CD4-positive, alpha-beta T cell treated with Interleukin-17A for 1 hour (primary cell): ENCODE results near the gene HYCC2.
A peak's percentile ranks its signal among the peaks of the same experiment; 100 is the strongest.
"Not testable (repeated sequence)": the region's sequence is repeated elsewhere in the genome, so short reads cannot be mapped to it uniquely, and the experiment has no call there.

Experiments
- DNase-seq: peaks from one replicate; pipeline ENCODE4 v3.0.0-alpha.2; 2020

HYCC2 gene

DNA sequence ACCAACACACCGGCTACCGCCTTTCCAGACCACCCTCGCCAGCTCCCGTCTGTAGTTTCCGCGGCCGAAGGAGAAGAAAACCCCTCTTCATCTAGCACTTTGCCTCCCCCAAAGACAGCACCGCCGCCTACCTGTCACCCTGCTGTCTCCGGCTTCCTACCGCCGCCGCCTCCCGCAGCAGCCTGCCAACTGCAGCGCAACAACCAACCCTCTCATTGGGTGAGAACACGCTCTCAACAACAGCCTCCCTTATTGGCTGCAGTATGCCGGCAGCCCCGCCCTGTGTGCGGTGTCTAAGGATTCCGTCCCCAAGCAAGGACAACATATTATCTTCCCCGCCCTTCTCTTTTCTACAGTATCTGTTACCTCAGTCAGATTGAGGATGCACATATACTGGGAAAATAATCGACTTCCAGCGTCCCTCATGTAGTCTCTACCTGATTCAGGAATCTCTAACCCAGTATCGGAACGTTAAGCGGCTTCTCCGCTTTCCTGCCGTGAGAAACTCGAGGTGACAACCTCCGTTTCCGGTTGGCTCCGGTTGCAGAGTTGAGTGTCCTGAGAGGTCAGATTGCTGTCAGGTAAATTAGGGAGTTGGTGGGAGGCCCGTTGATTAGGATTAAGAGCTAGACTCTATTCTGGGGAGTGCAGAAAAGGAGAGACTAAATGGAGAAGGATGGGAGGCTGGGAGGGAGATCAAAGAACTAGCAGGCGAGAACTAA lies at the start of gene HYCC2, which contains the start of gene NDUFB3:
Gene HYCC2 (minus strand): TSS at position 193 of the 722 bp plus-strand sequence. CDS start 47,662 bp downstream, outside the sequence.
Gene NDUFB3 (plus strand): TSS at position 523 of the 722 bp plus-strand sequence. CDS start 6,882 bp downstream, outside the sequence.
- DNase-seq = peak; percentile 97

DNA sequence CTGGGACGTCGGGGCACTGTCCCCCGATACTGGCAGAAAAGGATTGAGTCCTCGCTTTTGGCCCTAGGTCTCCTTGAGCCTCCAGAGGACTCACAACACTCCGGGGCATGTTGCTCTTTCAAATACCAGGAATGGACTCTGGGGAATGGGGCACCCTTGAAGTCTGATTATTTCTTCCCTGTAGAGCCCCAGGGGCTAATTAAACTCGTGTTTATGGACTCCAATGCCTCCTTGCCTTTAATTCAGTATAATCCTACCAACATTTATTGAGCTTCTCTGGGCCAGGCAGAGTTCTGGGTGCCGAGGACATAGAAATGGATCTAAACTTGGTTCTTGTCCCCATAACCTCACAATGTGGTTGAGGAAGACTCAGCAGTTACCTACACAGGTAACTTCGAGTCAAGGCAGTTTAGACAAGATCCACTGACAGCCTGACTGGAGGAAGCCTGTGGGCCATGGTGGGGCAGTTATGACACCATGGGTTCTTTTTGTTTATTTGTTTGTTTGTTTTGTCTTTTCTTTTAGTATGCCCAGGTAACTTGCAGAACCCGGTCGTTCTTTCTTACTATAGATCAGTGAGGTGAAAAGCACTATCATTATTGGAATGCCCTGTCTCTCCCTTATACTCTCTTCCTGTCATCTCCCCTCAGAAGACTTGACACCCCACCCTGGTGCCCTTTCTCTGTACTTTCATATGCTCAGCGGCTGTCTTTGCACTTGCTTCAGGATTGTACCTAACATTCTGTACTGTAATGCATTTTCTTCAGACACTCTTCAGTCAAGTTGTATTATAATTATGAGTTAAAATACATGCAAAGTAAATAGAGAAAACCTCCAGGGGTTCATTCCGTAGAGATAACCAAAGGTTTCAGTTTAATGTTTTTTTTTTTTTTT lies 47.7 kb upstream of the HYCC2 start:
- DNase-seq = peak; percentile 54

DNA sequence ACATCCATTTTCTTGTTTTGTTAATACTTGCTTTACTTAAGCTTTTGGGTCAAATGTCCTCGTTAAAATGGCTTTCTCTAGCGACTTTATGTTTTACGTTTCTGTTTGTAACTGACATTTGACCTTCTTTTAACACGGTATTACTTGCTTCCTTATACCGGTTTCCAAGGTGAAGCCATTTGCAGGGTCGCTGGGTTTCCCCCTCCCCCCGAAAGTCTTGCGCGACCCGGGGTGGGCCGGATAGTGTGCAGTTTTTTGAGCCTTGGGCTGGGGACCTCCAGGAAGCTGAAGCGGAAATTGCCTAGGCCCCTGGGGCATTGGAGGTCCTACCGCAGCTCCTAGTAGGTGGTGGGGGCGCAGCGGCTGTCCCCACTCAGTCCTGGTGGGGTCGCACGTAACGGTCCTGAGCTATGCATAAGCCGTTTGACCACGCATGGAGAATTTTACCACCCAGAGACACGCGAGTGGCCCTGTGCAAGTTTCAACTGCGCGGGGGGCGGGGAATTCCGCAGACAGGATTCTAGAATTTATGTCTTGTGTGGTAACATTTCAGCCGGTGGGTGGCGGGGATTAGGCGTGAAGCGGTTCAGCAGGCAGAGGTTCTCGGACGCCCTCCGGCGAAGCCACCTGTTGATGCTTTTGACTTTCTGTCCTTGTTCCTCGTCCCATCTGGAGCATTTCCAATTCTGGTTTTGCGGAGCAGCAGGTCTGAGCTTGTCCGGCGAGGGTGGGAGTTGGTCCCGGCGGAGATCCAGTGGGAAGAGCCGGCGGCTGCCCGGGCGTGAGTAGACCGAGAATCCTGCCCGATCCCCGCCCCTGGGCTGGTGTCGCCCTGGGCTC lies 46.9 kb upstream of the HYCC2 start:
- DNase-seq = peak; percentile 90

DNA sequence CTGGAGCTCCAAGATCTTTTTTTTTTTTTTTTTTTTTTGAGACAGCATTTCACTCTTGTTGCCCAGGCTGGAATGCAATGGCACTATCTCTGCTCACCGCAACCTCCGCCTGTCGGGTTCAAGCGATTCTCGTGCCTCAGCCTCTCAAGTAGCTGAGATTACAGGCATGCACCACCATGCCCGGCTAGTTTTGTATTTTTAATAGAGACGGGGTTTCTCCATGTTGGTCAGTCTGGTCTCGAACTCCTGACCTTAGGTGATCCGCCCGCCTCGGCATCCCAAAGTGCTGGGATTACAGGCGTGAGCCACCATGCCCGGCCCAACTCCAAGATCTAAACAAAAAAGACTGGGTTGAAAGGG lies 46.2 kb upstream of the HYCC2 start:
- not testable (repeated sequence) for DNase-seq

DNA sequence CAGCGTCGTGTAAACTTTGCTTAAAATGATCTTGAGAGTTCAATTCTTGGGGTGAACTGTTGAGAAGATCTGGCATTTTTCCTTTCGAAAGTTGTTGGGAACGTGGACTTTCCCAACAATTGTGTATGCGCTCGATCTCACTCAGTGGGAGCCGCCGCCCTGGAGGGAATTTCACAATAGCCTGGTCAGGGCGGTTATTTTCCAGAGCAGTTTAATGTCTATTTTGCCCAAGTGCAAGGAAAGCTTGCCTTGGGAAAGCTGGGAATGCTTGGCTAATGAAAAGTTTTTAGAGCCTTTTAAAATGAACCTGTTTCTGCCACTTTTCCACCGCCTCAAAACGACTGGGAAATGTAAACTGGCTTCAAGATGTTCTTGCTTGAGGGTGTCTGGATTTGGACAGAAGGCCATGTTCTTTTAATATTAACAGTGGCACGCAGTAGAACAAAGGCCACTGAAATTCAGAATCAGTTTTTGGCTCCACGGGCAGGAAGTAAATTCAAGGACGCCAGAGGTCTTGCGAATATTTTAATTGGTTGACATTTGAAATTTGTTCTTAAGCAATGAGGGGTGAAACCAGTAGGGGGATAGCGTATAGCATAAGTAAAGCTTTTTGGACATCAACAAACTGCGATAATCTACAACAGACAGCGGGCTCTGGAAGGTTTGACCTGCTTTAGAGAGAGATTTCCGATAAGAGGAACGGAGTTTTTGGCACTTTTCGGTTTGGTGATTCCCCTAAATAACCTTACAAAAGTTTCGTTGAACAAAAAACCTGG lies 45.7 kb upstream of the HYCC2 start:
- DNase-seq = peak; percentile 83

DNA sequence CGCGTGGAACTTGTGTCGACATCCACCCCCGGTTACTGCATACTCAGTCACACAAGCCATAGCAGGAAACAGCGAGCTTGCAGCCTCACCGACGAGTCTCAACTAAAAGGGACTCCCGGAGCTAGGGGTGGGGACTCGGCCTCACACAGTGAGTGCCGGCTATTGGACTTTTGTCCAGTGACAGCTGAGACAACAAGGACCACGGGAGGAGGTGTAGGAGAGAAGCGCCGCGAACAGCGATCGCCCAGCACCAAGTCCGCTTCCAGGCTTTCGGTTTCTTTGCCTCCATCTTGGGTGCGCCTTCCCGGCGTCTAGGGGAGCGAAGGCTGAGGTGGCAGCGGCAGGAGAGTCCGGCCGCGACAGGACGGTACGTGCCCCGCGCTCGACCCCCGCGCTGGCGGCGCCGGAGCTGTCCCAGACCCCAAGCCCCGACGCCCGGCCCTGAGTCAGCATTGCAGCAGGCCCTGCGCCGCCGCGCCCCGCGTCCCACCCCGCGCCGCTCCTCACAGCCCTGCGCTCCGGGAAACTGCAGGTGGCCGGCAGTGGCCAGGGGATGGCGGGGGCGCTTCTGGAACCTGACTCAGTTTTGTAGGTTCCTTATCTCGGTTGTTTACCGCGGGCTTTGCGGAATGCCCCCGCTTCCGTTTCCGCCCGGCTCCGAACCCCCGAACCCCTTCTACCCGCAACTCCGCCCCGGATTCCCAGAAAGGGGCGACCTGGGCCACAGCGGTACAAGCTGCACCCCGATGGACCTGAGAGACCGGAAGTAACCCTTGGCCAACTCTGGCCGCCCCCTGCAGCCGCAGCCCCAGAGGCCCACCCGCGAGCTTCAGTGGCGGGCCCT lies 44.9 kb upstream of the HYCC2 start, which contains the start of gene CFLAR:
Gene CFLAR (plus strand): TSS at position 50 of the 844 bp plus-strand sequence. CDS start 13,702 bp downstream, outside the sequence.
- peak; percentile 86 for DNase-seq

DNA sequence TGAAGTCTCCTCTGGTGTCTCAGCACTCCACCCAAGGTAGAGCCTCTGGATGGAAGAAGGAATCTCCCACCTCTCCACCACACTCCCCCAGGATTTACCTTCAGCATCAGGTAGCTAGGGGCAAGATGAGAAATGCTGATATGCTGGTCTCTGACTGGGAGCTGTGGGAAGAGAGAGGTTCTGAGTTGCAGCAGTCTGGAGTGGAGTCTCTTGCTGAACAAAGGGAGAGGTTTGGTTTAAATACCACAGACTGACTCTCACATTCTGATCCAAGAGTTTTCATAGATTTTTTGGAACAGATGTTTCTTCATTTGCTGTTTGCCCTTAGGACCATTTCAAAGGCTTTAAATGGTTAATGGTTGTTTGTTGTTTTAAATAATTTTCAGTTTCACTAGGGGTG lies 43.4 kb upstream of the HYCC2 start:
- DNase-seq = no peak

DNA sequence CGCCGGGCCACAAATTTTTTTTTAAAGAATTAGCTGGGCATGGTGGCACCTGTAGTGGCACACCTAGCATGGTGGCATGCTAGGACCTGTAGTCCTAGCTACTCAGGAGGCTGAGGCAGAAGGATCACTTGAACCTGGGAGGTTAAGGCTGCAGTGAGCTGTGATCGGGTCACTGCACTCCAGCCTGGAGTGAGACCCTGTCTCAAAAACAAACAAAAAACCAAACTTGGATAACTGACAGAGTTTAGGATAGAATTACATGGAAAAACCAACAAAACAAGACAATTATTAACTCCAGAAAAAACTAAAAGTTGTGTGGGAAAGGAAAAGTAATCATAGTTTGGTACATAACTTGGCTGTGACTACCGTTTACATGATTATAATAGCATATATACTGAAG lies 42.9 kb upstream of the HYCC2 start:
- no peak for DNase-seq

DNA sequence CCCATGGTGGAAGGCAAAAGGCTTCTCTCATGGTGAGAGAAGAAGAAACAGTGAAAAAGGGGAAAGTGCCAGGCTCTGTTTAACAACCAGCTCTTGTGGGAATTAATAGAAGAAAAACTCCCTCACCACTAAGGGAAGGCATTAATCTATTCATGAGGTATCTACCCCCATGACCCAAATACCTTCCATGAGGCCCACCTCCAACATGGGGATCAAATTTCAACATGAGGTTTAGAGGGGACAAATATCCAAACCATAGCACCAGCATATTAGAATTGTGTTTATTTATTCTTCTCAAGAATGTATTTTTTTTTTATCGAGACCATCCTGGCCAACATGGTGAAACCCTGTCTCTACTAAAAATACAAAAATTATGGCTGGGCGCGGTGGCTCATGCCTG lies 39.6 kb upstream of the HYCC2 start:
- no peak for DNase-seq

DNA sequence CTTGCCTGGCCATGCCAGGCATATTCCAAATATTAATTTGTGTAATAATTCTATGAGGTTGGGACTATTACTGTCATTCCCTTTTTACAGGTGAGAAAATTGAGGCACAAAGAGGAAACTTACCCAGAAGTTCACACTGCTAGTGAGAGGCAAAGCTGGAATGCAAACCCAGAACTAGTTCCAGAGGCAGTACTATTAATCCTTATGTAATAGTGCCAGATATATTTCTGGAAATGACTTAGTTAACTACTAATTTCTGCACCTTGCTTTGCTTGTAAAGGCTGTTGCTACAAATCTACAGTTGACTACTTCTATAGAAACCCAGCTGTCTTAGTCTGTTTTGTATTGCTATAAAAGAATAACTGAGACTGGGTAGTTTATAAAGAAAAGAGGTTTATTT lies 39.1 kb upstream of the HYCC2 start:
- no peak for DNase-seq

DNA sequence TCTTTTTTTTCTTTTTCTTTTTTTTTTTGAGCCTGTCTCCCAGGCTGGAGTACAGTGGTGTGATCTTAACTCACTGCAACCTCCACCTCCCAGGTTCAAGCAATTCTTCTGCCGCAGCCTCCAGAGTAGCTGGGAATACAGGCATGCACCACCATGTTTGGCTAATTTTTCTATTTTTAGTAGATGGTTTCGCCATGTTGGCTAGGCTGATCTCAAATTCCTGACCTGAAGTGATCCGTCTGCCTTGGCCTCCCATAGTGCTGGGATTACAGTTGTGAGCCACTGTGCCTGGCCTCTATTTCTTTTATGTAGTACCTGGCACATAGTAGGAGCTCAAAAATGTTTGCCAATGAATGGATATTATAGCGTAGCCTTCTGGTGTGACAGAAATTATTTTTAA lies 37.7 kb upstream of the HYCC2 start:
- no peak for DNase-seq

DNA sequence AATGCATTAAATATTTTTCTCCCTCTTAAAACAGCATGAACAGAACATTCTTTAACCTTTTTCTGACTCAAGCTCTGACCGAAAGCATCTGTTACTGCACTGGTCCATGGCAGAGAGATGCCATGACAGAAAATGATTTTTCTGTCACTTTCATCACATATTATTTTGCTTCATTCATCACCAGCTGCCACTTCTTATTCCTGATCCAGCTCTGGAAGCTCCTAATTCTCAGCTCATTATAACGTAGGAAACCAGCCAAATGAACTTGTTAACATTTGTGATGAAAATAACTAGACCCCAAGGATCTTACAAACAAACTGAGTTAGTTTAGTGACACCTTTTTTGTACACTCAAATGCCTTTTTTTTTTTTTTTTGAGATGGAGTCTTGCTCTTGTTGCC lies 36.9 kb upstream of the HYCC2 start:
- DNase-seq = no peak

DNA sequence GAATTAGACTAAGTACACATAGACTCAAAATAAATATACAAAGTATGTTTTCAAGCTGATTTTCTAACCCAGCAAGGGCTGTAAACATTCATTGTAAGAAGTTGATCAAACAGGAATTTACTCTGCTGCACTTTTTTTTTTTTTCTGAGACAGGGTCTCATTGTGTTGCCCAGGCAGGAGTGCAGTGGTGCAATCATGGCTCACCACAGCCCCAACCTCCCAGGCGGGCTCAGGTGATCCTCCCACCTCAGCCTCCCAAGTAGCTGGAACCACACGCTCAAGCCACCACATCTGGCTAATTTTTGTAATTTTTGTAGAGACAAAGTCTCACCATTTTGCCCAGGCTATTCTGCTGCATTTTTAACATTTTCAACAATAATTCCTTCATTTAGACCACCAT lies 36.2 kb upstream of the HYCC2 start:
- DNase-seq = no peak

DNA sequence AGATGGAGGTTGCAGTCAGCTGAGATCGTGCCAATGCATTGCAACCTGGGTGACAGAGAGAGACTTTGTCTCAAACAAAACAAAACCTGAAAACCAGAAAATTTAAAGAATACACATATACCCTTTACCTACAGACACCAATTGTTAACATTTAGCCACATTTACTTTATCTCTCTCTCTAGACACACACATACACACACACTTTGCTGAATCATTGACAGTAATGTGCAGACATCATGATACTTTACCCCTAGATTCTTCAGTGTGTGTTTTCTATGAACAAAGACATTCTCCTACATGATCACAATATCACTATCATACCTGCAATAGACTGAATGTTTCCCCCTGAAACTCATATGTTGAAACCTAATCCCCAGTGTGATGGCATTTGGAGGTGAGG lies 34.3 kb upstream of the HYCC2 start:
- no peak for DNase-seq

DNA sequence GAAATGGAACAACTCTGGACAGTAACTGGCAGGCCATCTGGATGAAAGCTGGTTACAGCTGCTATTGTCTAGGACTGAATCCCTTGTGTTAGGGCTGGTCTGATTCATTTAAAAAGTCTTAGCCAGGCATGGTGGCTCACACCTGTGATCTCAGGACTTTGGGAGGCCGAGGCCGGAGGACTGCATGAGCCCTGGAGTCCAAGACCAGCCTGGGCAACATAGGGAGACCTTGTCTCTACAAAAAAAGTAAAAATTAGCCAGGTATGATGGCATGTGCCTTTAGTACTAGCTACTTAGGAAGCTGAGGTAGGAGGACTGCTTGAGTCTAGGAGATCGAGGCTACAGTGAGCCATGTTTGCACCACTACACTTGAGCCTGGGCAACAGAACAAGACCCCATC lies 29.0 kb upstream of the HYCC2 start:
- DNase-seq = no peak

DNA sequence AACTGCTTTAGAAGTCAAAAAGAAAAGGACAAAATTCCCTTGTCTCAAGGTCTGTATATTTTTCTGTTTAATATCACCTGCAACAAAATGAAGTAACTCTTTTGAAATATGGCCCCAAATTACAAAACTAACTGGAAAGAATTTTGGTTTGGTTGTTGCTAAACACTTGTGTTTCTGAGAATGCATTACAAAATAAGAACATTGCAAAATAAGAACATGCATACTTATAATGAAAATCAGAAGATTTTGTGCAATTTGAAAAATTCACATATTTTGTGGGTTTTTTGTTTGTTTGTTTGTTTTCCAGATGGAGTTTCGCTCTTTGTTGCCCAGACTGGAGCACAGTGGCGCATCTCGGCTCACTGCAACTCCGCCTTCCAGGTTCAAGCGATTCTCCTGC lies 22.1 kb upstream of the HYCC2 start:
- DNase-seq = no peak

DNA sequence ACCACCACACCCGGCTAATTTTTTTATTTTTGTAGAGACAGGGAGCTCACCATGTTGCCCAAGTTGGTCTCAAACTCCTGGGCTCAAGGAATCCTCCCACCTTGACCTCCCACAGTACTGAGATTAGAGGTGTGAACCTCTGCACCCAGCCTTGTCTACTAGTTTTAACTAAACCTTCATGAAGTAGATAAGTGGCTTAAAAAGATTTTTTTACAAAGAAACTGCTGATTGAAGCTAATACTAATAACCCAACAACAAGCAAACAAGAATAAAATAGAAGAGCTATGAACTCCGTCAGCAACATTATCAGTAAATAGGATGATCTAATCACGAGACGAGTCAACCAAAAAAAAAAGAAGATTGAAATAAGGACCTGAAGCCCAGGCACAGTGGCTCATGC lies 19.1 kb upstream of the HYCC2 start:
- DNase-seq = no peak

DNA sequence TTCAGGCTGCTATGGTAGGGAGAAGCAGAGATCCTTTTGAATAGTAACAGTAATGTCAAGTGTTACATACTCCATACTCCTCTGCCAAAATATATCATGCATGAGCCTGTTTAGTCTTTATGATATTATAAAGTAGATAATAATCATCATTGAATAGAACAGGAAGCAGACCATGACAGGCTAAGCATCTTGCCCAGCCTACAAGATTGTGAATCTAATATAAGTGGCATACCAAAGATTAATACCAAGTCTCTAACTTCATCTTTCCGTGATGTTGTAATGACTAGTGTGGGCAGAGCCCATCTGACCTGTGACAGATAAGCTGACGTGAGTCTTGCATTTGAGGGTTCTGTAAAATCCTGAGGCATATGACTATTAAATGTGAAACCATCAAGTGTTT lies 13.4 kb upstream of the HYCC2 start:
- DNase-seq = no peak

DNA sequence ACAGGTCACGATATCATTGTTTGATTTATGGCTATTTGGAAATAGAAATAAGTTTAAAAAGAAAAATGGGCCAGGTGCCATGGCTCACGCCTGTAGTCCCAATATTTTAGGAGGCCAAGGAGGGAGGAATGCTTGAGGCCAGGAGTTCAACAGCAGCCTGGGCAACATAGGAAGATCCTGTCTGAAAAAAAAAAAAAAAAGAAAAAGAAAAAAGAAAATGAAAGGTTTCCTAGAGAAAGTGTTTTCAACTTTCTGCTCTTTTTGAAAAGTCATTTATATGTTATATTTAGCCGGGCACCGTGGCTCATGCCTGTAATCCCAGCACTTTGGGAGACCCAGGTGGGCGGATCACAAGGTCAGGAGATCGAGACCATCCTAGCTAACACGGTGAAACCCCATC lies 3.5 kb upstream of the HYCC2 start:
- DNase-seq = no peak

DNA sequence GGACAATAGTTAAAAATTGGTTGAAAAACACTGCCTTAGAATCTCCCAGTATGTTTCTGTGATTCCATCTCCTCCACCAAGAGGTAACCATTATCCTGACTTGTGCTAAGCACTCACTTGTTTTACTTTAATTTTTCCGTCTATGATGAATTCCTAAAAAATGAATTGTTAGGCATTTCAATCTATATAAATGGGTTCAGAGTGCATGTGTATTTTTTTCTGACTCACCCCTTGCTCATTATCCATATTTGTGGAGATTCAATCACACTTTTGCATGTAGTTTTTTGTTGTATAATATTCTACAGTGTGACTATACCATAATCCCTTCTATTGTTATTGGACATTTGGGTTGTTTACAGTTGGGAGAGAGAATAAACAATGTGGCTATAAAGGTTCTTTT lies 1.6 kb upstream of the HYCC2 start:
- no peak for DNase-seq

DNA sequence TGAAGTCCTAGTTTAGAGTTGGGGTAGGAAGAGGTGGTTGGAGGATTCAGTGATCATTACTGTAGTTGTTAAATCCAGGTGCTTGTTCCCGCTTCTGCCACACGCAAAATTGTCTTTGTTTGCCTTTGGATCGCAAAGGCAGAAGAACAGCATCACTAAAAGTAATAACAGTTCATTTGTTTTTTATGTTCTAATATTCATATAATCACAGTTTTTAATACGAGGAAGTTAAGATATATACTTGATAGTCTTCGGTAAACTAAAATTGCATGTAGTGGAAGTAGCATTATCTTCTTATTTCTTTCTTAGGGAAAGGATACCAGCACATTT lies 695 bp upstream of the HYCC2 start:
- DNase-seq = no peak
